ENCODE results near the gene CALCOCO2. TPM values are rescaled to one million over a fixed set of nuclear protein-coding genes. Genes with fewer than 3 reads are reported as not detected.

CALCOCO2 gene
- total and polyA plus RNA-seq, 11 donors = 102 to 322 (median 222) TPM

GRCh38 chr17:48905987-48906515 is 75.2 kb downstream of the CALCOCO2 start:
- peaks cover 0 to 11% (median 5%) of the 10 kb centered on the region in 9 donors for H3K36me3 ChIP-seq
- no peak overlapping the region for H3K27ac ChIP-seq
- ATAC-seq (no peak), DNase-seq (no peak)
- peaks cover 0 to 30% (median 25%) of the 10 kb centered on the region in 12 donors for H3K4me1 ChIP-seq
- no peak overlapping the region for H3K4me3 ChIP-seq
- WGBS, 4 donors = 70 to 80% (median 76%) methylated on average over 9 of the region's 9 CpGs
- TF ChIP-seq, protein P1, sequence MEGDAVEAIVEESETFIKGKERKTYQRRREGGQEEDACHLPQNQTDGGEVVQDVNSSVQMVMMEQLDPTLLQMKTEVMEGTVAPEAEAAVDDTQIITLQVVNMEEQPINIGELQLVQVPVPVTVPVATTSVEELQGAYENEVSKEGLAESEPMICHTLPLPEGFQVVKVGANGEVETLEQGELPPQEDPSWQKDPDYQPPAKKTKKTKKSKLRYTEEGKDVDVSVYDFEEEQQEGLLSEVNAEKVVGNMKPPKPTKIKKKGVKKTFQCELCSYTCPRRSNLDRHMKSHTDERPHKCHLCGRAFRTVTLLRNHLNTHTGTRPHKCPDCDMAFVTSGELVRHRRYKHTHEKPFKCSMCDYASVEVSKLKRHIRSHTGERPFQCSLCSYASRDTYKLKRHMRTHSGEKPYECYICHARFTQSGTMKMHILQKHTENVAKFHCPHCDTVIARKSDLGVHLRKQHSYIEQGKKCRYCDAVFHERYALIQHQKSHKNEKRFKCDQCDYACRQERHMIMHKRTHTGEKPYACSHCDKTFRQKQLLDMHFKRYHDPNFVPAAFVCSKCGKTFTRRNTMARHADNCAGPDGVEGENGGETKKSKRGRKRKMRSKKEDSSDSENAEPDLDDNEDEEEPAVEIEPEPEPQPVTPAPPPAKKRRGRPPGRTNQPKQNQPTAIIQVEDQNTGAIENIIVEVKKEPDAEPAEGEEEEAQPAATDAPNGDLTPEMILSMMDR (IDR thresholded peaks at IDR 0.05) = no peak
- TF ChIP-seq POLR2A (IDR thresholded peaks at IDR 0.05) = no peak
- no peaks in the 10 kb centered on the region for H3K27me3 ChIP-seq
- H3K9me3 ChIP-seq = no peaks in the 10 kb centered on the region
- intact Hi-C loops (cut with DNase I) = loop anchor here in 1 of 10 donors (10.0 kb wide), 1 partner anchor 129 kb away; no protein-coding TSS in a partner anchor

GRCh38 chr17:48907713-48908046 is 76.8 kb downstream of the CALCOCO2 start:
- intact Hi-C loops (cut with DNase I) = loop anchor here in 5 of 10 donors (1.0 to 10.0 kb wide), 4 partner anchors 15 to 127 kb away; partner anchors contain the start of genes ATP5MC1 (in 5 of the 5) and SNF8 (in 2 of the 5)
- Histone ChIP-seq H3K27me3 (no peaks in the 10 kb centered on the region), H3K4me3 (peak overlapping the region; percentile 57 to 99 (median 87)), H3K9me3 (no peaks in the 10 kb centered on the region), H3K4me1 (peaks cover 0 to 41% (median 27%) of the 10 kb centered on the region in 12 donors), H3K36me3 (peaks cover 0 to 27% (median 20%) of the 10 kb centered on the region in 9 donors), H3K27ac (peak overlapping the region; percentile 39 to 98 (median 94))
- DNase-seq (no peak), ATAC-seq (no peak)
- 42 to 44% (median 43%) methylated on average over 2 of the region's 2 CpGs for WGBS, 4 donors
- TF ChIP-seq POLR2A (IDR thresholded peaks at IDR 0.05) = no peak
- TF ChIP-seq, protein P1 (IDR thresholded peaks at IDR 0.05) = no peak

- no peaks in the 10 kb centered on the region for H3K27me3 ChIP-seq
- intact Hi-C loops (cut with DNase I) = loop anchor here in 5 of 10 donors (1.0 to 10.0 kb wide), 4 partner anchors 15 to 127 kb away; partner anchors contain the start of genes ATP5MC1 (in 5 of the 5) and SNF8 (in 2 of the 5)
- H3K4me3 ChIP-seq = peak within 1 kb of the TSS; percentile 57 to 99 (median 87)
- TF ChIP-seq POLR2A (IDR thresholded peaks at IDR 0.05) = peak in 1 of 2 donors; percentile 88
- TF ChIP-seq, protein P1 (IDR thresholded peaks at IDR 0.05) = peak in 5 of 12 donors; percentile 14 to 63 (median 49)
- WGBS, 4 donors = 0 to 2% (median 1%) methylated on average over 38 to 81 of the region's 81 CpGs
- no peaks in the 10 kb centered on the region for H3K9me3 ChIP-seq
- H3K36me3 ChIP-seq = peaks cover 0 to 33% (median 26%) of the 10 kb centered on the region in 9 donors
- peak within 1 kb of the TSS; percentile 52 to 98 (median 94) for H3K27ac ChIP-seq
- H3K4me1 ChIP-seq = peaks cover 0 to 44% (median 27%) of the 10 kb centered on the region in 12 donors
- DNase-seq (peak; percentile 95 to 96 (median 95)), ATAC-seq (peak; percentile 98 to 99 (median 98))
Measured at GRCh38 chr17:48908047-48908843, 77.4 kb downstream of the CALCOCO2 start, which contains the start of gene UBE2Z. Gene UBE2Z (plus strand): TSS chr17:48908407. CDS start chr17:48908504, 97 bp downstream.

Data from heart left ventricle (tissue), 16 donors.